PC-9 (cell line): ENCODE data around the gene CILP. TPM values are rescaled to one million over a fixed set of nuclear protein-coding genes. Genes with fewer than 3 reads are reported as not detected.

Experiments used
- BruUV-seq: library from RNA; stranded (reverse); fragments of 400-500 nt; replicated peaks from 2 replicates; lab custom pipeline; 2021; lab: Mats Ljungman, UMichigan
- CTCF ChIA-PET: fragments of 300-600 bp; sonication (Branson Sonifier 250); formaldehyde crosslinking; loops from one replicate; lab custom pipeline; 2022; ENCODE audit warnings: antibody characterized with exemption; lab: Charles Lee
- POLR2A ChIA-PET: fragments of 300-600 bp; sonication (Branson Sonifier 250); formaldehyde crosslinking; loops from one replicate; lab custom pipeline; 2022; ENCODE audit warnings: antibody characterized with exemption; ENCODE audit not compliant: unreplicated experiment; lab: Charles Lee
- DNase-seq, 2 experiments: peaks; one replicate each; pipeline versions ENCODE4 v3.0.0 to v3.0.0-alpha.2; 2015 to 2022; ENCODE audit warnings: mixed read lengths in 1 of 2
- H2AFZ ChIP-seq: fragments of 200-600 bp; sonication (generic); 2 replicates; pipeline ENCODE4 v1.8.1; 2017; ENCODE audit warnings: antibody characterized with exemption
- H3F3A ChIP-seq: fragments of 200-600 bp; sonication (generic); 2 replicates; pipeline ENCODE4 v1.8.1; 2017; ENCODE audit warnings: antibody characterized with exemption, mild to moderate bottlenecking, low read depth; ENCODE audit not compliant: insufficient read depth
- H3K27ac ChIP-seq: fragments of 200-600 bp; sonication (generic); 2 replicates; pipeline ENCODE4 v1.6.1; 2016; ENCODE audit warnings: mixed run types
- H3K27me3 ChIP-seq: fragments of 200-600 bp; sonication (generic); 2 replicates; pipeline ENCODE4 v1.6.1; 2016; ENCODE audit warnings: low read depth, mixed run types; ENCODE audit not compliant: insufficient read depth
- H3K36me3 ChIP-seq: fragments of 200-600 bp; sonication (generic); 2 replicates; pipeline ENCODE4 v1.6.1; 2016; ENCODE audit warnings: low read depth, mixed run types
- H3K4me1 ChIP-seq: fragments of 200-600 bp; sonication (generic); replicated peaks from 2 replicates; pipeline ENCODE4 v1.6.1; 2016; ENCODE audit warnings: mixed run types; ENCODE audit not compliant: insufficient read depth
- H3K4me2 ChIP-seq: fragments of 200-600 bp; sonication (generic); 2 replicates; pipeline ENCODE4 v1.6.1; 2017; ENCODE audit warnings: mixed run types
- H3K4me3 ChIP-seq: fragments of 200-600 bp; sonication (generic); 2 replicates; pipeline ENCODE4 v1.6.1; 2016; ENCODE audit warnings: mixed run types
- H3K79me2 ChIP-seq: fragments of 200-600 bp; sonication (generic); 2 replicates; pipeline ENCODE4 v1.6.1; 2017; ENCODE audit warnings: low read depth, mixed run types
- H3K9me2 ChIP-seq: fragments of 200-600 bp; sonication (generic); 2 replicates; pipeline ENCODE4 v1.8.1; 2017; ENCODE audit warnings: mild to moderate bottlenecking; ENCODE audit not compliant: insufficient read depth
- H3K9me3 ChIP-seq: fragments of 200-600 bp; sonication (generic); 2 replicates; pipeline ENCODE4 v1.8.1; 2016; ENCODE audit warnings: low read depth; ENCODE audit not compliant: insufficient read depth
- H4K20me1 ChIP-seq: fragments of 200-600 bp; sonication (generic); 2 replicates; pipeline ENCODE4 v1.8.1; 2017; ENCODE audit not compliant: insufficient read depth
- CTCF ChIP-seq: fragments of 200-600 bp; sonication (generic); conservative IDR thresholded peaks from 2 replicates; pipeline ENCODE4 v1.6.1; 2017; ENCODE audit warnings: mixed run types, antibody characterized with exemption, mild to moderate bottlenecking, moderate library complexity
- EZH2 ChIP-seq: fragments of 200-600 bp; sonication (generic); IDR thresholded peaks from 2 replicates; pipeline ENCODE4 v1.8.0; 2017; ENCODE audit warnings: antibody characterized with exemption, low read depth
- intact Hi-C: fragments of 100-400 bp; cut with micrococcal nuclease; formaldehyde crosslinking; loops from one replicate; pipeline ENCODE4 v1.10.0; 2022; ENCODE audit not compliant: unreplicated experiment
- total RNA-seq: library from RNA; stranded (reverse); gene quantifications from 2 replicates; pipeline ENCODE4 v1.2.3, GENCODE V29; 2021

Gene CILP
- total RNA-seq, 1 experiment from 2014 or later = 0.07 TPM

- no peak for TF ChIP-seq EZH2
- TF ChIP-seq CTCF = no peak
- Histone ChIP-seq H3F3A (peaks cover 11% of the 10 kb centered on the region; the same call in 1 of the 2 replicates), H3K4me1 (peaks cover 12% of the 10 kb centered on the region), H3K4me3 (no peak overlapping the region), H3K27me3 (no peaks in the 10 kb centered on the region), H3K36me3 (no peaks in the 10 kb centered on the region), H3K4me2 (no peak overlapping the region), H3K9me2 (no peaks in the 10 kb centered on the region), H3K9me3 (no peaks in the 10 kb centered on the region), H2AFZ (no peak overlapping the region), H3K27ac (no peak overlapping the region), H3K79me2 (no peaks in the 10 kb centered on the region), H4K20me1 (no peaks in the 10 kb centered on the region)
- intact Hi-C loops = loop anchor here (10.0 kb wide), 1 partner anchor 50 kb away; no protein-coding TSS in a partner anchor
- CTCF ChIA-PET = no interaction called here
- POLR2A ChIA-PET = no interaction called here
- BruUV-seq = no TSS peak
- no peak for DNase-seq
Observed at GRCh38 chr15:65204931-65205660, 6.2 kb downstream of the CILP start.

- H3K4me3 ChIP-seq = no peak overlapping the region
- H3K36me3 ChIP-seq = no peaks in the 10 kb centered on the region
- no peak for DNase-seq
- no peaks in the 10 kb centered on the region for H4K20me1 ChIP-seq
- ChIA-PET POLR2A (no interaction called here), CTCF (no interaction called here)
- no peaks in the 10 kb centered on the region for H3K79me2 ChIP-seq
- no peak overlapping the region for H2AFZ ChIP-seq
- H3F3A ChIP-seq = peaks cover 4% of the 10 kb centered on the region; the same call in 1 of the 2 replicates
- peaks cover 5% of the 10 kb centered on the region for H3K4me1 ChIP-seq
- TF ChIP-seq CTCF = no peak
- no peak for TF ChIP-seq EZH2
- H3K27ac ChIP-seq = no peak overlapping the region
- intact Hi-C loops = loop anchor here (10.0 kb wide), 1 partner anchor 50 kb away; no protein-coding TSS in a partner anchor
- H3K4me2 ChIP-seq = no peak overlapping the region
- no peaks in the 10 kb centered on the region for H3K9me3 ChIP-seq
- no TSS peak for BruUV-seq
- H3K9me2 ChIP-seq = no peaks in the 10 kb centered on the region
- H3K27me3 ChIP-seq = no peaks in the 10 kb centered on the region
Observed at GRCh38 chr15:65204236-65204930, 6.9 kb downstream of the CILP start.

- intact Hi-C loops = loop anchor here (10.0 kb wide), 1 partner anchor 53 kb away; no protein-coding TSS in a partner anchor
- no peaks in the 10 kb centered on the region for H3K9me2 ChIP-seq
- peak in 1 of 2 experiments; percentile 78 for DNase-seq
- no peaks in the 10 kb centered on the region for H3K9me3 ChIP-seq
- no peaks in the 10 kb centered on the region for H3K79me2 ChIP-seq
- CTCF ChIA-PET = no interaction called here
- no TSS peak for BruUV-seq
- H3K36me3 ChIP-seq = no peaks in the 10 kb centered on the region
- no peak overlapping the region for H3K4me3 ChIP-seq
- TF ChIP-seq EZH2 = no peak
- no peak for TF ChIP-seq CTCF
- H2AFZ ChIP-seq = no peak overlapping the region
- POLR2A ChIA-PET = interaction anchor here (0.6 kb wide), 1 partner anchor 103 kb away, joined by 8 read pairs; the partner anchor contains the start of gene RNU5B-1
- H3K27ac ChIP-seq = no peak overlapping the region
- no peaks in the 10 kb centered on the region; the same call in 1 of the 2 replicates for H3F3A ChIP-seq
- no peaks in the 10 kb centered on the region for H3K27me3 ChIP-seq
- no peaks in the 10 kb centered on the region for H4K20me1 ChIP-seq
- H3K4me2 ChIP-seq = no peak overlapping the region
- H3K4me1 ChIP-seq = no peaks in the 10 kb centered on the region
Observed at GRCh38 chr15:65201918-65202317, 9.4 kb downstream of the CILP start.
